Stimulated activated CD4-positive, alpha-beta T cell treated with anti-CD3 and anti-CD28 coated beads, Interleukin-1b, Interleukin-23, amount 100 ng/mL, for 1 hour (primary cell): ENCODE results near the gene FFAR3.

Experiments
- DNase-seq, 2 donors: peaks; one replicate each; pipeline ENCODE4 v3.0.0-alpha.2; 2020; ENCODE audit warnings: low read depth in 2 of 2

FFAR3 gene, protein sequence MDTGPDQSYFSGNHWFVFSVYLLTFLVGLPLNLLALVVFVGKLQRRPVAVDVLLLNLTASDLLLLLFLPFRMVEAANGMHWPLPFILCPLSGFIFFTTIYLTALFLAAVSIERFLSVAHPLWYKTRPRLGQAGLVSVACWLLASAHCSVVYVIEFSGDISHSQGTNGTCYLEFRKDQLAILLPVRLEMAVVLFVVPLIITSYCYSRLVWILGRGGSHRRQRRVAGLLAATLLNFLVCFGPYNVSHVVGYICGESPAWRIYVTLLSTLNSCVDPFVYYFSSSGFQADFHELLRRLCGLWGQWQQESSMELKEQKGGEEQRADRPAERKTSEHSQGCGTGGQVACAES

DNA sequence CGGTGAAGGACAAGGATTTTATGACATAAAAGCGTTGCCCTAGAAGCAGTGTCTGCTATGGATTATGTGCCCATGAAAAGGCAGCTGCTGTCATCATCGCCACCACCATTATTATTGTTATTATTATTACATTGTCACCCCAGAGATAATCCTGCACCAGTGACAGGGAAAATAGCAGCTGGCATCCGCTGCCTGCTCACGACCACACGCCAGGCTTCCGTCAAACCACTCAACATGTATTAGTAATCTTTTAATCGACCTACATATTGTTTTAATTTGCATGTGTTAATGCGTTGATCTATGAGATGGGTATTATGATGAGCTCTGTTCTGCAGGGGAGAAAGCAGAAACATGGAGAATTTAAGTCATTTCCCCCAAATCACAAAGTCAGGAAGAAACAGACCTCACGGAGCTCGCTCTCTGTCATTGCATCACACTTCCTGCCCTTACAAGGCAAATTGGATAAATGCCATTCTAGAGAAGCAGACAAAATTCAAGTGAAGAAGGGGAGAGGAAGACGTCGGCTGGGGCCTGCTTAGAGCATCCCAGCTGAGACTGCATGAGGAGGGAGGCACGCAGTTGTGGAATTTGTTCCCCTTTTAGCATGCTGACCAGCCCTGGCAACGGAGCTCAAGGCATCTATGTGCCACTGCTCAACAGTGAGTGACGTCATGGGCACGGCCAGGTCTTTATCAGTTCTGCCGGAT, at the start of gene FFAR3:
FFAR3 (plus strand) TSS at position 594 of the 707 bp plus-strand sequence. CDS start 431 bp downstream, outside the sequence.
- no peak for DNase-seq

DNA sequence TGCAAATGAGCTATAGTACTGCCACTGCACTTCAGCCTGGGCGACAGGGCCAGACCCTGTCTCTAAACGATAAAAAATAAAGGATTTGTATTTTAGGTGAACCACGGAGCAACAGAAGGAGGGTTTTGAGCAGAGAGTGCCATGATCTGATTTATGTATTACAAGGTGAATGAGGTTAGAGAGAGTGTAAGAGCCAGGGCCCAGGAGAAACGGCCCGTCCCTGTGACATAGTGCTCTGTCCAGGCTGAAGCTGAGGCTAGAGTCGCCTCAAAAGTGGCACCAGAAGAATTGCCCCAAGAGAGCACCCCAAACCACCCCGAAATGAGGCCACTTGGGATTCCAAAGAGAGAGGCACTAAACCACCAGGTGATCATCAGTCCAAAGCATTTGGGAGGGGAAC, 49.4 kb upstream of the FFAR3 start:
- no peak for DNase-seq

DNA sequence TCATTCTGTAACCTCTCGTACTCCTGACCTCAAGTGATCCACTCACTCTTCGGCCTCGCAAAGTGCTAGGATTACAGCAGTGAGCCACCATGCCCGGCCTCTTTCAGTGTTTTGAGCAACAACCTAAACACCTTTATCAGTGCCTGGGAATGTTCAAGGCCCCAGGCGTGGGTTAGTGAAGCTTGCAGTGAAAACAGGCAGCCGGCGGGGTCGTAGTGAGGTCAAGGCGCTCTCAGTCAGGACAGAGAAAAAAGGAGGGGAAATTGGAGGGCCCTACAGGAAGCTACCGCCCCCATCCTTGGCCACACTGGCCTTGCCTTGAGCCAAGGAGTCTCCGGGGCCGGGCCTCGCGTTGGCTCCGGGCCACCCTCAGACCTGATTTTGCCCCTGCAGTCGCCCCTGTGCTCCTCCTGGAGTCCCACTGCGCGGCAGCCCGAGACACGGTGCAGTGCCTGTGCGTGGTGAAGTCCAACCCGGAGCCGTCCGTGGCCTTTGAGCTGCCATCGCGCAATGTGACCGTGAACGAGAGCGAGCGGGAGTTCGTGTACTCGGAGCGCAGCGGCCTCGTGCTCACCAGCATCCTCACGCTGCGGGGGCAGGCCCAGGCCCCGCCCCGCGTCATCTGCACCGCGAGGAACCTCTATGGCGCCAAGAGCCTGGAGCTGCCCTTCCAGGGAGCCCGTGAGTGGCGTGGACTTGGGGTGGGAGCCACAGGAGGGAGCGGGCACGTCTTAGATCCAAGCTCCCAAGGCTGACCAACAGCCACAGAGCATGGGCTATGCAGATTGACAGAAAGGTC, 48.6 kb upstream of the FFAR3 start:
- no peak for DNase-seq

DNA sequence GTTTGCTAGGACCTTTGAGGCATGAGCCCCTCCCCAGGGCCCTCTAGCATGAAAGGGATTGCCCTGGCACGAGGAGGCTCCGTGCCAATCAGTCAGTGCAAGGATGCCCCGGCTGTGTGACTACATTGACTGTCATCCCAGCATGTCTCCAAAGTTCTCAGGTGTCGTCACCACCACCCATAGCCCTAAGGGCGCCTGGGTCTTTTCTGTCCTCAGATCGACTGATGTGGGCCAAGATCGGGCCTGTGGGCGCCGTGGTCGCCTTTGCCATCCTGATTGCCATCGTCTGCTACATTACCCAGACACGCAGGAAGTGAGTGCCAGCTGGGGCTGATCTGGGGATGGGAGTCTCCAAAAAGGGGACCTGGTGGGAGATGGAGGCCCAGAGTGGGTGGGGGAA, 47.9 kb upstream of the FFAR3 start:
- no peak for DNase-seq

DNA sequence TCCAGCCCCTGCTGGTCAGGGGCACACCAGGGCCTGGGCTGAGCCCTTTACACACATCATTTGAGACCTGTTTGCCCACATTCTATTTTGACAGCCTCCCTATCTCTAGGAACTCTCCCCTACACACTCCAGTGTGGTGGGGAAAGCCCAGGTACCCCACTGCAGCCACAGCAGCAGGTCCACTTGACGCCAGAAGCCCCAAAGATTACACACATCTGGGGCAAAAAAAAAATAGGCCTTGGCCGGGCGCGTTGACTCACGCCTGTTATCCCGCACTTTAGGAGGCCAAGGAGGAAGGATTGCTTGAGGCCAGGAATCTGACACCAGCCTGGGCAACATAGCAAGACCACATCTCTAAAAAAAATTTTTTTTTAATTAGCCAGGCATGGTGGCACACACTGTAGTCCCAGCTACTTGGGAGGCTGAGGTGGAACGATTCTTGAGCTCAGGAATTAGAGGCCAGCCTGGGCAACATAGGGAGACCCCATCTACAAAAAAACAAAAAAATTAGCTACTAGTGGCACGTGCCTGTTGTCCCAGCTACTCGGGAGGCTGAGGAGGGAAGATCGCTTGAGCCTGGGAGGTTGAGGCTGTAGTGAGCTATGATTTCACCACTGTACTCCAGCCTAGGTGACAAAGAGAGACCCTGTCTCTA, 47.3 kb upstream of the FFAR3 start:
- no peak for DNase-seq

DNA sequence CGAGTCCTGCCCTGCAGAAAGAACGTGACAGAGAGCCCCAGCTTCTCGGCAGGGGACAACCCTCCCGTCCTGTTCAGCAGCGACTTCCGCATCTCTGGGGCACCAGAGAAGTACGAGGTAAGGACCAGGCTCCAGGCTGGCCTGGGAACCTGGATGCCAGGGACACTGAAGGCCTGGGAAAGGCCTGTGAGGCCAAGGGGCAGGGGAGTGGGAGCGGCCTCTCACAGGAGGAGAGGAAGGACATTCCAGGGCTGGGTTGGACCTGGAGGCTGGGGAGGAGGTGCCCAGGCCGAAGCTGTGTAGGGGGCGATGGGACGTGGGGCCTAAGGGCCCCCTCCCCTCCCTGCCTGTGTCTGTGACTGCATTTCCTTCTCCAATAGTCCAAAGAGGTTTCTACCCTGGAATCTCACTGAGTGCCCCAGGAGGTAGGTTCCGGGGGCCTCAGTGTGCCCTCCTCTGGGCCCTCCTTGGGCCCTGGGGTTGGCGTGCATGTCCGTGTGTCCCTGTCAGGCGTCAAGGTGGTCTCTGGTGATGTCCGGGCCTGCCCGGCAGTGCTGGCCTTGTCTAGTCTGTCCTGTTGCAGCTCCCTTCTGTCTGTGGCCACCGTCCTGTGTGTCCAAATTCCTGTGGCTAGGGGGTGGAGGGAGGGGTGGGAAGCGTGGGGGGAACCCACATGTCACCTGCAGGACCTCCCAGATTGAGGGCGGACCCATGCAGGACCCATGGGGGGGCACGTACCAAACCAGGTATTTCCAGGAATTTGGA, 46.2 kb upstream of the FFAR3 start:
- DNase-seq = no peak

DNA sequence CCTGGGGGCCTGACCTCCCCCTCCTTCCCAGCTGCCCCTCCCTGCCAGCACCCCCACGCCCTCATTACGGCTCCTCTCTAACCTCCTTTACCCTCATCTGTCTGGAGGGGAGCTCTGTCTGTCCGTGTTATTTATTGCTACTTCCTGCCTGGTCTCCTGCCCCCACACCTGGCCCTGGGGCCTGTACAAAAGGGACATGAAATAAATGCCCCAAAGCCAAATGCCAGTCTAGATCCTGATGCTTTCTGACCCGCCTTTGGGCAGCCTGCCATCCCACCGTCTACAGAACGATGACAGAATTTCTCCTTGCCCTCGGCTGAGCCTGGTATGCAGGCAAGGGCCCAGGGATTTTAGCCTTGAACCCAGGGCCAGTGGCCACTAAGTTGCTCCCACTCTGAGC, 44.7 kb upstream of the FFAR3 start:
- no peak for DNase-seq

DNA sequence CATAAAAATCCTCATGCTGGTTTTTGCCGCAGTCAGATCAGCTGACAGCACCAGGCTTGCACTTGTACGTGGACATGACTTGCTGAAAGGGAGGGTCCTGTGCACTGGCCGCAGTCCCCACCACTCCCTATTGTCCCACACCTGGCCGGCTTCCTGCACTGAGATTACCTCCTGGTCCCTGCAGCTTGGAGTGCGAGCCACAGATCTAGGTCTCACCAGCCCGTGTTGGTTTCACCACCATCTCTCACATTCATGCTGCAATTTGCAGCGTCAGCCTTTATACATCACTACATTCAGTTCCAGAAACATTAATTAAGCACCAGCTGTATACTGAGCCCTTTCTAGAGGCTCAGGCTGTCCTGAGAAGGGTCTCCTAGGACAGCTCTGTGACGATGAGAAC, 44.2 kb upstream of the FFAR3 start:
- DNase-seq = no peak

DNA sequence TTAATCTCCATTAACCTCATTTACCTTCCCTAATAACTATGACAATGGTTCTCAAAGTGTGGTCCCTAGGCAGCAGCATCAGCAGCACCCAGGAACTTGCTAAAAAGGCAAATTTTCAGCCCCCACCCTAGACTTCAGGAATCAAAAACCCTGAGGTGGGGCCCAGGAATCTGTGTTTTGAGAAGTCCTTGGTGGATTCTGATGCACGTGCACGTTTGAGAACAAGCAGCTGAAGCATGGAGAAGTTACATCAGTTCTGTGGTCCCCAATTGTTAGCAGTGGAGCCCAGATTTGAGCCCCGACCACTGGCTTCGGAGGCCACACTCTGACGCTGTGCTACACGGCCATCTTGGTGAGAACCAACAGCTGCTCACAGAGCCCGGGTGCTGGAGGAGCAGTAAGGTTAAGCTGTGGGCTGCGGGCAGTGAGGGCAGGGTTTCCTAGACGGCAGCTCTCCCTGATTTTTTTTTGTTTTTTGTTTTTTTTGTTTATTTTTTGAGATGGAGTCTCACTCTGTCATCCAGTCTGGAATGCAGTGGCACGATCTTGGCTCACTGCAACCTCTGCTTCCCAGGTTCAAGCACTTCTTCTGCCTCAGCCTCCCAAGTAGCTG, 43.3 kb upstream of the FFAR3 start:
- no peak for DNase-seq

DNA sequence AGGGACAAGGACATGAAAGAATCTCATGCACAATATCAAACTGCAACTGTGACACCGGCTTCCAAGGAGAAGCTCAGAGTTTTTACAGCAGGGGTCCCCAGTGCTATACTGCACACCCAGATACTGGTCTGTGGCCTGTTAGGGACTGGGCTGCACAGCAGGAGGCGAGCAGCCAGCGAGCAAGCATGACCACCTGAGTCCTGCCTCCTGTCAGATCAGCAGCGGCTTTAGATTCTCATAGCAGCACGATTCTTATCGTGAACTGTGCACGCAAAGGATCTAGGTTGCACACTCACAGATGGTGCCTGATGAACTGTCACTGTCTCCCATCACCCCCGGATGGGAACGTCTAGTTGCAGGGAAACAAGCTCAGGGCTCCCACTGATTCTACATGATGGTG, 42.4 kb upstream of the FFAR3 start:
- DNase-seq = no peak

DNA sequence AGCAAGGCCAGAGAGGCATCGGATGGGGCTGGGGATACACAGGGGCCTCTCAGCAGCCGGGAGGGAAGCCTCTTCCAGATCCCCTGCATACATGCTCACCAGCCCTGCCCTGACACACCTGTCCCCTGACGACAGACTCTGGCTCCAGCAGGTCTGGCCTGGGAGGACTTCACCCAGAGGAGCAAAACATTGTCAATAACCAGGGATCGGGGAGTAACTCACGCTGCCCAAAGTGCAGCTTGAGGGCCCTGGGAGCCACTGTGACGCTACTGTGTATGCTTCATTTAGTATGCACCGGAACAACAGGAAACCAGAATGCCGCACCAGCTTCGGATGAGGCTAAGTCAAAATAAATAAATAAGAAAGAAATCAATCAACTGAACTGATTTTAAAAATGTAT, 41.7 kb upstream of the FFAR3 start:
- no peak for DNase-seq

DNA sequence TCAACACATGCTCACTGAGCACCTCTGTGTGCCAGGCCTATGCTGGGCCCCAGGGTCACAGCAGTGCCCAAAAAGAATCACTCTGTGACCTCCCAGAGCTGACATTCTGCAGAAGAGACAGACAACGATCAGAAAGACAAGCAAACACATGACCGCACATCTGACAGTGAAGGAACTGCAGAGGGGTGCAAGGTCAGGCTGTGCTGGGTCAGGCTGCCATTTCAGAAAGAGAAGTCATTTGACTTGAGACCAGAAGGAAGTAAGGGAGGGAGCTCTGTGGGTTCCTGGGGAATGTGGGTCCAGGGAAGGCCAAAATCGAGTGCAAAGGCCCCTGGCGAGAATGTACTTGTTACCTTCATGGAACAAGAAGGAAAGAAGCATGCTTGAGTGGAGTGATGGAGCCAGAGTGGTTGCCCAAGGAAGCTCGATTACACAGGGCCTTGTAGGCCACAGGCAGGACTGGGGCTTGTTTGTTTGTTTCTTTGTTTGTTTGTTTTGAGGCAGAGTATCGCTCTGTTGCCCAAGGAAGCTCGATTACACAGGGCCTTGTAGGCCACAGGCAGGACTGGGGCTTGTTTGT, 40.7 kb upstream of the FFAR3 start:
- no peak for DNase-seq

DNA sequence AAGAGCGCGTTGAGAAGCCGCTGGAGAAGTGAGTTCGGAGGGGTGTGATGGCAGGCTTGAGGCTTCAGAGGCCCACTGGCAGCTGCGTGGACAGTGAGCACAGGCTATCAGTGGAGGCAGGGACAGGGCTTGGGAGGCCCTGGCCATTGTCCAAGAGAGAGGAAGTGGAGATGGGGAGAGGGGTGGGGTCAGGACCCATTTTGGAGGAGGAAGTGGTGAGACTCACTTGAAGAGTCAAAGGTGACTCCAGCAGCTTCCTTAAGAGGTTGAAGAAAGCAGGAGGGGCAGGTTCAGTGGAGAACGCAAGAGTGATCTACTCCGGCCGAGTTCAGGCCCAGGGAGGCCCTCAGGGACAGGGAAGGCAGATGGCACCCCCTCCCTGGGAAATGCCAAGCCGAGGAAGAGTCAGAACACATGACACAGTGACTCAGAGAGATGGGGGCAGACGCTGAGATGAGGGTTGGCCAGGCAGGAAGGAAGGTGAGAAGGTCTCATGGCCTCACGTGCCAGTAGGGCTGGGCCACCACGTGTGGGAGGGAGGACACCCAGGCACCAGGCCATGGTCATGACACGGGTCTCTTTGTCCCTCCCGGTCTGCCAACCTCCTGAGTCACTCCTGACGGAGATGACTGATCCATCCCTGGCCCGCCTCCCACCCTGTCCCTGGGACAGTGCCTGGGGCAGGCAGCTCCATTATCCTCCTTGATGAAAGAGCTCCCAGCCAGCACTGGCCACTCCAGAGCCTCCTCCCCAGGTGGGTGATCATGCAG, 39.4 kb upstream of the FFAR3 start:
- DNase-seq = no peak

DNA sequence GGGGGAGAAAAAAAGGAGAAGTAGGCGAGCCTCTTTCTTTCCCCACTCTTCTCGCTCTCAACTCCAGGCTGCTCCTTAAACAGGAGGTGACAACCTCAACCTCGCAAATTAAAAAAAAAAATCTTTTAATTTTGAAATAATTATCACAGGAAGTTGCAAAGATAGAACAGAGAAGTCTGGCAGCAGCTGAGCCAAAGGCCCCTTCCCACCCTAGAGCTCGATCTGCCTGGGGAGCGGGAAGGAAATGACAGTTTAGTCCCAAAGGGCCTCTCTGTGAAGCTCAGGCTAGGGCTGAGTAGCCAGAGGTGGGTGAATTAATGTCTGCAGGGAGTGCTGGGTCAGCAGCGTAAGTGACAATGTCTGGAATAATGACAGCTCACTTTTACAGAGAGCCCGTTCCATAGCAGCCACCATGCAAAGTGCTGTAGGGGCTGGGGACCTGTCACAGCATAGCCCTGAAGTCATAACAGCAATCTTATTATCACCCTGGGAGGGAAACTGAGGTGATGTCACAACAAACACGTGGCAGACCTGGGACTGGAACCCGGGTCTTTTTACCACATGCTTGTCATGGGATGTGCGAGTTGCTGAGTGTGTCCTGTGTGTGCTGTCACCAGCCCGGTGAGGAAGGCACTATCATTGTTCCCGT, 38.1 kb upstream of the FFAR3 start:
- no peak for DNase-seq

DNA sequence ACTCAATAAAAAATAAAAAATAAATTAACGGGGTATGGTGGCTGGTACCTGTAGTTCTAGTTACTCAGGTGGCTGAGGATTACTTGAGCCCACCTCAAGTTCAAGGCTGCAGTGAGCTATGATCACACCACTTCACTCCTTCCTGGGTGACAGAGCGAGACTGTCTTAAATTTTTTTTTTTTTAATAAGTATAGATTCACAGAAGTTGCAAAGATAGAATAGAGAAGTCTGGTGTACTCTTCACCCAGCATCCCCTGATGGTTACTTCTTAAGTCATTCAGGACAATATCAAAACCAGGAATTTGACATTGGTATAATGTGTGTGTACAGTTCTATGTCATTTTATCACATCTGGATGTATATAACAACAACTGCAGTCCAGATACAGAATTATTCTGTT, 37.0 kb upstream of the FFAR3 start:
- no peak for DNase-seq

DNA sequence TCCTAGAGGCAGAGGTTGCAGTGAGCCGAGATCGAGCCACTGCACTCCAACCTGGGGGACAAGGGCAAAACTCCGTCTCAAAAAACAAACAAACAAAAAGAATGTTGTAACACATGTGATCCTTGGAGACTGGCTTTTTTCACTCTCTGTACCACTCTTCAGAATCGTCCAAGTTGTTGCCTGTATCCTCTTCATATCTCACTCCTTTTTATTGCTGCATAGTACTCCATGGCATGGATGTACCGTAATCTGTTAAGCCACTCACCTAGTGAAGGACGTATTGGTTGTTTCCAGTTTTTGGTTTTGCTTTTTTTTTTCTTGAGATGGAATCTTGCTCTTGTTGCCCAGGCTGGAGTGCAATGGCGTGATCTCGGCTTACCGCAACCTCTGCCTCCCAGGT, 36.2 kb upstream of the FFAR3 start:
- DNase-seq = no peak

DNA sequence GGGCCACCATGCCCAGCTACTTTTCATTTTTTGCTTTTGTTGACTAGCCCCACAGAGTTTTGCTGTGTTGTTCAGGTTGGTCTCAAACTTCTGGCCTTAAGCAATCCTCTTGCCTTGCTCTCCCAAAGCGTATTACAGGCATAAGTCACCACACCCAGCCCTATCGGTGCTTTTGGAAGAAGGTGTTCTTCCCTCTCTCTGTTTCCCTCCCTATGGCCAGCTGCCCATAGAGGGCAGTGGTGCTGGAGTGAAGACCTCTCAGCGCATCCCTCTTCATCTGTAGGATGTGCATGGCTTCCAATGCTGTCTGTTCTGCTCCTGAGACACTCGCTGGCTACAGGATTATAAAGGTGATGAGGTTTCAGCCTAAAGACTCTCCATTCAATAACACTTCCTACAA, 30.6 kb upstream of the FFAR3 start:
- no peak for DNase-seq

DNA sequence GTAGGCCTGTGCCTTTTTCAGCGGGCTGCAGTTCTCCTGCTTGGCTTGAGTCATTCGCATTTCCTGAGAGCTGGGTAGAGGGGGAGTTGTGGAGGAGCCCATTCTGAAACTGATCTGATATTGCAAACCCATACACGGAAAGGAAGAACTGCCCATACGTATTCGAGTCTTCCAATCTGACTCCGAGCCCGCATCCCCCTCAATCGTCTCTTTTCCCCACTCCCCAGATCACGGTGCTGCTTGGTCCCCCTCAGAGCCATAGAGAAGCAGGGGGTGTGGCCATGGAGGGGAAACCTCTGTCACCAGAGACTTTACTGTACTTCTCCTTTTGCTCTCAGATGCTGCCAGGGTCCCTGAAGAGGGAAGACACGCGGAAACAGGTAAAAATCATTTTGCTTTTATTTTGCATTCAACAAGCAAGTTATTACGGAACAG, 29.4 kb upstream of the FFAR3 start, which contains the start of gene CD22:
CD22 (plus strand) TSS at position 337 of the 435 bp plus-strand sequence. CDS start 2,854 bp downstream, outside the sequence.
- no peak for DNase-seq

DNA sequence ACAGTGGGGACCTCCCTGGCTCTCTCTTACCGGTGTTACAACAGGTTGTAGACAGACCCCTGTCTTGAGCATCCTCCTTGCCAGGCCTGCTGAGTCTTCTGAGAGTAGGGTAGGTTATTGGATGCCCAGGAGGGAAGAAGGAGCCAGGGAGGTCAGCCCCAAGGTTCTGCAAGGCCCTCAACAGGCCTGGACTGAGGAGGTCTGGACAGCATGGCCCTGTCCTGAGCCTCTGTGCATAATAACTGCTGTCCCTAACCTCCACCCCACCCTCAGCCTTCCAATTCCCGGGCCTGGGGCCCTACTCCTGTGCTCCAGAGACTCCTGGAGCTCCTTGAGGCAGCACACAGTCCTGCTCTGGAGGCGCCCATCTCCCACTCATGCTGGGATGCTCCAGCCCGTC, 28.9 kb upstream of the FFAR3 start:
- DNase-seq = no peak
